ENCODE results near the gene MYPOP. TPM values are rescaled to one million over a fixed set of nuclear protein-coding genes. Genes with fewer than 3 reads are reported as not detected.

MYPOP gene, protein sequence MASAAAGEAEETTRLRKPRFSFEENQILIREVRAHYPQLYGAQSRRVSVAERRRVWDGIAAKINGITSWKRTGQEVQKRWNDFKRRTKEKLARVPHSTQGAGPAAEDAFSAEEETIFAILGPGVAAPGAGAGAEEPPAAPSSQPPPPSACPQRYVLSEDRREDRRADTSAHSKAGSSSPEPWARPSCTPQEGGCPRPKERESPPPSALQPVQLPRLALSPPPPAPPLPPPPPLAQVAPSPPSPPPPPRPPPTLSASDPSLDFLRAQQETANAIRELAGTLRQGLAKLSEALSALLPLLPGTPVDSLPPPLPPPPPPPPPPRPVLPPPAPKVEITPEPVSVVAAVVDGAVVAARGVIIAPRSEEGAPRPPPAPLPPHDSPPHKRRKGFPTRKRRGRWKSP
- total RNA-seq, result 1 to 10 TPM; 7.4 to 7.6 TPM

DNA sequence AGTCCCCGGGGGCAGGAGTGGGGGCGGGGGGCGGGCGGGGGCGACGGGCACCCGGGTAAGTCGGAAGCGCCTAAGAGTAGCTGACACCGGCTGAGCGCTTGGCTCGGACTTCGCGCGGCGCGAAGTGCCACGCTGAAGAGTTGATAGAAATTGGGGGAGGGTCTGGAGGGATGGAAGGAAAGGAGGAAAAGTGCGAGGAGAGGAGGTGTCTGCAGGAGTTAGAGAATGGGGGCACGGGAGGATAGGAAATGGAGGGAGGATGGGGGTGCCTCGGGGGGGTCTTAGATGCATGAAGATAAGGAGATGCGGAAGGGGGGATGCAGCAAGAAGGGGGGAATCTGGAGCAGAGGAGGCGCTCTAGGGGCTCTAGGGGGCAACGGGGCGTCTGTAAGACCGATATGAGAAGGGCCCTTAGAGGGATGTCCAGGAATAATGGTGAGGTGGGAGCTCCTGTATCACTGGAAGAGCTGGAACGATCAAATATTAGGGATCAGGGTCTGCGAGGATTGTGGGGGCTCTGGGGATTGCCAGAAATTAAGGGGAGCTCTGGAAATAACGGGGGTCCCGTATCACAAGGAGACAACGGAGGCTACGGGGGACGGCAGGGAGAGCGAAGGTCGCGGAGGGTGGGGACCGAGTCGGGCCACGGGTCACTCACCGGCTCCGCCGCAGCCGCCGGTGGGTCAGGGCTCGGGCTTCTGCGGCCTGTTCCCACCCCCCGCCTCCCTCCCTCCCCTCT, at the start of gene MYPOP:
Gene MYPOP (minus strand): TSS at position 702 of the 739 bp plus-strand sequence. CDS start 840 bp downstream, outside the sequence.
- peak within 1 kb of the TSS; percentile 94 for H3K4me3 Mint-ChIP-seq
- peaks cover 3% of the 10 kb centered on the region for H3K4me1 Mint-ChIP-seq
- peaks cover 28% of the 10 kb centered on the region for H3K36me3 Mint-ChIP-seq (ENCODE audit: low read depth)
- no peaks in the 10 kb centered on the region for H3K9me3 Mint-ChIP-seq
- no peak for ATAC-seq (replicated peaks)
- peak within 1 kb of the TSS; percentile 94 for H3K27ac Mint-ChIP-seq
- H3K27me3 Mint-ChIP-seq, result no peaks in the 10 kb centered on the region

DNA sequence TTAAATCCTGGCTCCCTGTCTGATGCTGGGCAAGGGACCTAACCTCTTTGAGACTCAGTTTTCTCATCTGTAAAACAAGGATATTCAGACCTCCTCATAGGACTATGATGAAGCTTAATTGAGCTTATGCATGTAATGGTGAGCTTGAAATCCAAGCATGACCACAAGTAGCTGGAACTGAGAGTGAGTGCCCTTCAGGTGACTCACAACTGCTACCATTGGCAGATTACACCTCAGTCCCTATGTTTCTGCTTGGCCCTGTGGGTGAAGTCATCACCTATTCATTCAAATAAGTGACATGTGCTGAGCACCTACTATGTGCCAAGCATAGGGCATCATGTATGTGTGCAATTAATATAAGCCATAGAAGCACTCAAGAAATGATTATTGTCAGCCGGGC, 45.5 kb upstream of the MYPOP start:
- H3K27ac Mint-ChIP-seq, result no peak overlapping the region
- H3K4me3 Mint-ChIP-seq, result no peak overlapping the region
- ATAC-seq (replicated peaks), result peak; percentile 29
- no peaks in the 10 kb centered on the region for H3K36me3 Mint-ChIP-seq (ENCODE audit: low read depth)
- no peaks in the 10 kb centered on the region for H3K4me1 Mint-ChIP-seq
- peaks cover 23% of the 10 kb centered on the region for H3K27me3 Mint-ChIP-seq
- H3K9me3 Mint-ChIP-seq, result no peaks in the 10 kb centered on the region

DNA sequence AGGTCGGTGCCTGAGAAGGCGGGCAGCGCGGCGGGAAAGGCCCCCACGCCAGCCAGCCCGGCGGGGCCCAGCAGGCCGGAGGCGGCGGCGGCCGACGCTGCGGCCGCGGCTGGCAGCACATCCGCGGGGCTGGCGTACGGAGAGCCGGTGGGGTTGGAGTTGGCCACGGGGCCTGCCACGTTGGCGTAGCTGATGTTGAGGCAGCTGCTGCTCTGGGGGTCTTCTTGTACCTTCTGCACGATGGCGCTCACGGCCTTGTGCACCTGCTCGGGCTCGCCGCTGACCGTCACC, 38.0 kb upstream of the MYPOP start:
- H3K4me1 Mint-ChIP-seq, result peaks cover 6% of the 10 kb centered on the region
- H3K27ac Mint-ChIP-seq, result no peak overlapping the region
- H3K9me3 Mint-ChIP-seq, result peaks cover 3% of the 10 kb centered on the region
- H3K27me3 Mint-ChIP-seq, result peaks cover 21% of the 10 kb centered on the region
- H3K4me3 Mint-ChIP-seq, result no peak overlapping the region
- no peaks in the 10 kb centered on the region for H3K36me3 Mint-ChIP-seq (ENCODE audit: low read depth)
- no peak for ATAC-seq (replicated peaks)

DNA sequence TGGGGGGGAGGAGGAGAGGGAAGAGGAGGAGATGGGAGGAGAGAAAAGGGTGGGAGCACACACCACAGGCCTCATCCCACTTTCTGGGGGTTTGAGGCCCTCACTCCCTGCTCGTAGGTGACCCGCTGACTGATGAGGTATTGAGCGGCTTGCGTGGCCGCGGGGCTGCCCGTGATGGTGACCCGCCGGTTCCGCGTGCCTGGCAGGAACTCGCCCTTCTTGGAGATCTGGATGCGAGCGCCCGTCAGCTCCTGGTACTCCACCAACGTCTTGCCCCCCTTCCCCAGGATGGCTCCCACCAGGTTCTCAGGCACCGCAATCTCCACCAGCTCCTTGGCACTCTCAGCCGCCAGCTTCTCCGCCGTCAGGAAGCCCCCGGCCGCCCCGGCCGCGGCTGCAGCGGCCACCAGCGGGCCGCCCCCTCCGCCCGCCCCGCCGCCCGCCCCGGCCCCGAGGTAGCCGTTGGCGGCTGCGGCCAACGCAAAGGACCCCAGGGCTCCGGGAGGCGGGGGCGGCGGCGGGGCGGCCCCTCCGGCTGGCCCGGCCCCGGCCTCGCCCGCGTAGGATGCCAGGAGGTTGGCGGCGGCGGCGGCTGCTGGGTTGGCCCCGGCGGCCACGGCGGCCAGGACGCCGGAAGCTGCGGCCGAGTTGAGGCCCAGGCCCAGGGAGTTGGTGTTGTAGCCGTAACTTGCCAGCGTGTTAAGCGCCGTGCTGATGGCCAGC, 37.5 kb upstream of the MYPOP start:
- Mint-ChIP-seq H3K4me1 (peaks cover 6% of the 10 kb centered on the region), H3K27ac (no peak overlapping the region), H3K36me3 (ENCODE audit: low read depth) (no peaks in the 10 kb centered on the region), H3K27me3 (peaks cover 24% of the 10 kb centered on the region), H3K9me3 (peaks cover 3% of the 10 kb centered on the region), H3K4me3 (no peak overlapping the region)
- no peak for ATAC-seq (replicated peaks)

DNA sequence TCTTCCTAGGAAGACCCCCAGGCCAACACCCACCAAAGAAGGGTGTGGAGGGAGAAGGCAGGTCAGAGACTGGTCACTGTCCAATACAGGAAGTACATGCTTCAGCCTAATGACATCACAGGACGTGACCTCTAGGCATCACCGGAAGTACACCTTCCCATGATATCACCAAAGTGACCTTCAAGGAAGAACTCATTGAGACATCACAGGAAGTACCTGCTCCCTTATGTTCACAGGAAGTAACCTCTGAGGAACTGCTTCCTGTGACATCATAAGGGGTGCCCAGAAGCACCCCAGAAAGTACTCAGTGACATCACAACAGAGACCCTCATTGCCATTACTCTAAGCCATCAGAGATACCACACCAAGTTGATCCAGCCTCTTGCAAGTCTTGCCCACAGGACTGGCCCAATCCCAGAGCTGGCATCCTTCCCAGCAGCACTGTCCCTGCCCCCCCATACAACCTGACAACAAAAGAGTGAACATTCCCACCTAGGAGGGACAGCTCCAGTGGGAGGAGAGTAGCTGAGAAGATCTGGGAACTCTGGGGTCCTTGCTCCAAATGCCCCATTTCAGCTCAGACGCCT, 36.4 kb upstream of the MYPOP start:
- Mint-ChIP-seq H3K36me3 (ENCODE audit: low read depth) (no peaks in the 10 kb centered on the region), H3K9me3 (peaks cover 3% of the 10 kb centered on the region), H3K27me3 (peaks cover 28% of the 10 kb centered on the region), H3K27ac (no peak overlapping the region), H3K4me1 (peaks cover 6% of the 10 kb centered on the region), H3K4me3 (no peak overlapping the region)
- no peak for ATAC-seq (replicated peaks)

DNA sequence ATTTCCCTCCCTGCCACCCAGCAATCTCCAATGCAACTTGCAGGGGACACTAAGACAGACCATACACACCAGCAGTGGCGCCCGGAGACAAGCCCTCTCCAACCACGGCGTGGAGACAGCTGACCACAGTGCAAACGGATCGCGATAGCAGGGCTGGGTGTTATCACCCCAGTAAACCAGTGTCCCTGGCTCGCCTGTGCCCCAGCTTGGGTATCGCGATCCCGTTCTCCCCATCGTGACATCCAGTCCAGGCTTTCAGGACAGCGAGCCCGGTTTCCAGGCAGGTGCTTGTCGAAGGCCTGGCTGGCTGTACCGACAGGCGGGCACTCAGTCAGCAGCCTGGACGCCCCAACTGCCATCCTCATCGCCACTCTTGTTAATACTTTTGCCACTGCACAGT, 32.9 kb upstream of the MYPOP start:
- peaks cover 40% of the 10 kb centered on the region for H3K27me3 Mint-ChIP-seq
- H3K4me3 Mint-ChIP-seq, result no peak overlapping the region
- H3K36me3 Mint-ChIP-seq (ENCODE audit: low read depth), result no peaks in the 10 kb centered on the region
- no peak overlapping the region for H3K27ac Mint-ChIP-seq
- no peak for ATAC-seq (replicated peaks)
- peaks cover 6% of the 10 kb centered on the region for H3K4me1 Mint-ChIP-seq
- H3K9me3 Mint-ChIP-seq, result peaks cover 3% of the 10 kb centered on the region

DNA sequence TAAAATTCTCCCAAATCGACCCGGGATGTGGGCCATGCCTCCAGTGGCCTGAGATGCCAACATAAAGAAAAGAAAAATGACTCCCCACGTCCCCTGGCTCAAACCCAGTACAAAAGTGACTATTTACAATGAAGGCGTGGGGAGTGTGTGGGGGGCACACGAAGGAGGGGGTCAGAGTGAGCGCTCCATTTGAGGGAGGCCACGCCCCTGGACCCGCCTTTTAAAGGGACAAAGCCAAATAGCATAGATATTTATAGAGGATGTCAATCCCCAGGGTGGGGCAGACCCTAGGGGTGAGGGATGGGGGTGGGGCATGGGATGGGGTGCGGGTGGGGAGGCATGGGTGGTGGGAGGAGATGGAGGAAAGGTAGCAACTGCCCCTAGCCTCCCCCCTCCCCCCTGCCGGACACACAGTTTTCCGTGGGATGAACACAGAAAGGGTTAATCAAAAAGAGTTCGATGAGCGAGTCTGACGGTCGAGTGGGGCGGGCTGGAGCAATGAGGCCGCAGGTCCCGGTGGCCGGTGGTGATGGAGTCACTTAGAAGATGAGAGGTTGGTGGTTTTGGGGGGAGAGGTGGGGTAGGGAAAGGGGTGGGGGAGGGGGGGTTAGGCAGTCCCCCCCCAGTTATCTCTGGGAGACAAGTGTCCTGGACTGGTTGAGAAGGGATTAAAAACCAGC, 32.3 kb upstream of the MYPOP start:
- no peak overlapping the region for H3K27ac Mint-ChIP-seq
- peaks cover 3% of the 10 kb centered on the region for H3K9me3 Mint-ChIP-seq
- H3K27me3 Mint-ChIP-seq, result peaks cover 41% of the 10 kb centered on the region
- no peak for ATAC-seq (replicated peaks)
- peaks cover 6% of the 10 kb centered on the region for H3K4me1 Mint-ChIP-seq
- no peaks in the 10 kb centered on the region for H3K36me3 Mint-ChIP-seq (ENCODE audit: low read depth)
- no peak overlapping the region for H3K4me3 Mint-ChIP-seq

DNA sequence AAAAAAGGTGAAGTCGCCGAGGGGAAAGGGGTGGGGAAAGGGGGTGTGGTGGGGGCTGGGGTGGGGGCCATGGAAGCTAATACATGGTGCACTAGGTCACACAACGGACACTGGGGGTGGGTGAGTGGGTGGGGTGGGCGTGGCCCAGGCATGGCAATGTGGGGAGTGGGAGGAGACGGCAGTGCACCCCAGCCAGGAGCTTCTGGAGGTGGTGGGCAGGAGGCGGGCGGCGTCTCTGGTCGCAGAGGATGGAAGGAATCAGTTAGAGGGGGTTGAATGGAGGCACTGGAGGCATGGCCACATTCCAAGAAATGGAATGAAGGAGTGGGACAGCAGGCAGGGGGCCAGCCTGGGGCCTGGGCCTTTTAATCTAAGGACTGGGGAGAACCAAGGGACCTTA, 31.3 kb upstream of the MYPOP start:
- Mint-ChIP-seq H3K4me1 (peaks cover 6% of the 10 kb centered on the region), H3K36me3 (ENCODE audit: low read depth) (no peaks in the 10 kb centered on the region), H3K9me3 (peaks cover under 1% of the 10 kb centered on the region), H3K27ac (no peak overlapping the region), H3K27me3 (peaks cover 37% of the 10 kb centered on the region), H3K4me3 (no peak overlapping the region)
- no peak for ATAC-seq (replicated peaks)

DNA sequence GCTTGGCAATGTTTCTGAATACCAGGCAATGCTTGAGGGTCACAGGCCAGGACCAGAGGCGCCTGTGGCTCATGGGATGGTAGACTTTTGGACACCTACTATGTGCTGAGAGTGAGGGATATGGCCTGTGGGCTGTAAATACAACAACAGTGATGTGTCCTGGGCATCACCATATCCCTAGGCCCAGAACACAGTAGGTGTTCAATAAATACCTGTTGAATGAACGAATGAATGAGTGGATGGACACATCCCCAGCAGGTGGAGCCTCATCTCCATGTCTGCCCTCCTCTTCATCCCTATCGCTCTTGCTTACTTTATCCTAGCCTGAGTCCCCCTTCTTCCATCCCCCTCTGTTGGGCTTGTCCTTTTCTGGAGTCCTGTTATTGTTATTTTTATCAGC, 28.6 kb upstream of the MYPOP start:
- Mint-ChIP-seq H3K27me3 (peaks cover 30% of the 10 kb centered on the region), H3K4me3 (no peak overlapping the region), H3K9me3 (no peaks in the 10 kb centered on the region), H3K4me1 (peaks cover 5% of the 10 kb centered on the region), H3K27ac (peak overlapping the region; percentile 9), H3K36me3 (ENCODE audit: low read depth) (no peaks in the 10 kb centered on the region)
- ATAC-seq (replicated peaks), result no peak

DNA sequence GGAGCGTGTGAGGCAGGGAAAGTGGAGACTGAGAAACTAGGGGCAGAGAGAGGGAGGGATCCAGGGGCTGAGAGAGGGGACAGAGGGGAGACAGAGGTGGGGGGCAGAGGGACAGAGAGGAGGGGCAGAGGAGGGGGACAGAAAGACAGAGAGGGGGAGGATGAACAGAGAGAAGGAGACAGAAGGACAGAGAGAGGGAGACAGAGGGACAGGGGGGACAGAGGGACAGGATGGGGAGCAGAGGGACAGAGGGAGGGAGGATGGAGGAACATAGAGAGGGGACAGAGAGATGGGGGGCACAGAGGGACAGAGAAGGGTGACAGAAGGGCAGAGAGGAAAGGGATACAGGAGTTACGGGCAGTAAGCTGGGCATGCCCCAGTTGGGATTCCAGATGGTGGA, 26.8 kb upstream of the MYPOP start:
- peaks cover 17% of the 10 kb centered on the region for H3K27me3 Mint-ChIP-seq
- no peak overlapping the region for H3K27ac Mint-ChIP-seq
- H3K9me3 Mint-ChIP-seq, result no peaks in the 10 kb centered on the region
- H3K36me3 Mint-ChIP-seq (ENCODE audit: low read depth), result no peaks in the 10 kb centered on the region
- no peak for ATAC-seq (replicated peaks)
- H3K4me3 Mint-ChIP-seq, result no peak overlapping the region
- peaks cover 5% of the 10 kb centered on the region for H3K4me1 Mint-ChIP-seq

DNA sequence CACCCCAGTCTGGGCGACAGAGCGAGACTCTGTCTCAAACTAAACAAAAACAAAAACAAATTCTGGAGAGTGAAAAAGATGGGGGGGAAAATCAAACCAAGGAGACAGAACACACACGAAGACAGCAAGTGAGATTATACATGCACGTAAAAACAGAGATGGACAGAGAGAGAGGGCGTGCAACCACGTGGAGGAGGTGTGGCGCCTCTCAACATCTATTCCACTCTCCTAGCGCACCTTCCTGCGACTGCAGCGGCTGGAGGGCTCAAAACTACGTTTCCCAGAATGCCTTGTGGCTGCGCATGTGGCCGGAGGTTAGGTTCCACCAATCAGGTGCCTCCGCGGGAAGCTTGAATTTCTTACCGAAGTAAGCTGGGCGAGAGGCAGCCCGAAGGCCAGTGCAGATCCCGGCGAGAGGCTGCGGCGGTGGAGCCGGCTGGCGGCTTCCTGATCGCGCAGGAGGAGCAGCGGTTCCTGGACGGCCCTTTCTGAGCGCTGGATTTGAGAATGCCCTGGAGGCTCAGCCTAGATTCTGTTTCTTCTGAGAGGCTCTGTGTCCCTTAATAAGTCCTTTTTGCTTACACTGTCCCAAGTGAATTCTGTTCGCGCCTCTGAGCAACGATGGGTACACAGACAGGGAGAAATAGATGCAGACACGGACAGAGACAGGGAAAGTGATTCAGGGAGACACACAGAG, 25.3 kb upstream of the MYPOP start:
- no peaks in the 10 kb centered on the region for H3K9me3 Mint-ChIP-seq
- H3K4me1 Mint-ChIP-seq, result peaks cover 5% of the 10 kb centered on the region
- peak overlapping the region; percentile 70 for H3K4me3 Mint-ChIP-seq
- peak overlapping the region; percentile 12 for H3K27ac Mint-ChIP-seq
- ATAC-seq (replicated peaks), result peak; percentile 99
- peaks cover 13% of the 10 kb centered on the region for H3K27me3 Mint-ChIP-seq
- H3K36me3 Mint-ChIP-seq (ENCODE audit: low read depth), result no peaks in the 10 kb centered on the region

DNA sequence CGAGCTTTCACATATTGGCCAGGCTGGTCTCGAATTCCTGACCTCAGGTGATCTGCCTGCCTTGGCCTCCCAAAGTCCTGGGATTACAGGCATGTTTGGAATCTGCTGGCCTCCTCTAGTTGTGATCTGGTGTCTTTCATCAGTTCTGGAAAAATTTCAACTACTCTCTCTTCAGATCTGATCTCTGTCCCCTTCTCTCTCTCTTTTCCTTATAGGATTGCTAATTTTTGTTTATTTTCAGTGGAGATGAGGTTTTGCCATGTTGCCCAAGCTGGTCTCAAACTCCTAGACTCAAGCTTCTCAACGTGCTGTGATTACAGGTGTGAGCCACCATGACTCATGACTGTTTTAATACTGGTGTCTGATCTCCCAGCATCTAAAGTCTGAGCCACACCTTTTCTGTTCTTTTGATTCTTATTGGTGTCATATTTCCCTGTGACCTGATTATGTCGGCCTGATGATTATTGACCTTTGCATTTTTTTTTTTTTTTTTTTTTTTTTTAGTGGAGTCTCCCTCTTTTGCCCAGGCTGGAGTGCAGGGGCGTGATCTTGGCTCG, 22.6 kb upstream of the MYPOP start:
- Mint-ChIP-seq H3K4me1 (peaks cover 5% of the 10 kb centered on the region), H3K27me3 (peaks cover 3% of the 10 kb centered on the region), H3K27ac (no peak overlapping the region), H3K9me3 (no peaks in the 10 kb centered on the region), H3K4me3 (no peak overlapping the region), H3K36me3 (ENCODE audit: low read depth) (no peaks in the 10 kb centered on the region)
- no peak for ATAC-seq (replicated peaks)

DNA sequence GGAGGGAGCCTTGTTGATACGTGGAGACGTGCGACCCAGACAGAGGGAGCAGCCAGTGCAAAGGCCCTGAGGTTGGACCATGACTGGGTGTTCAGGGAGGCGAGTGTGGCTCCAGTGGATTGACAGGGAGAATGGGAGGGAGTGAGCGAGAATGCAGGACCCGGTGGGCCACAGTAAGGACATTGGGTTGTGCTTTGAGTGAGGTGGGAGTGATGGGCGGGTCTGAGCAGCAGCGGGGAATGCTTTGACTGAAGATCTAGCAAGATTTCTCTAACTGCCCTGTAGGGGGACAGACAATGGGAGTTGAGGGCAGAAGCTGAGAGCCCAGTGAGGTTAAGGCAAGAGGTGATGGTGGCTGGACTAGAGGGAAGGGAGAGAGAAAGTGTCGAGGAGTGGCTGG, 19.9 kb upstream of the MYPOP start:
- peaks cover 7% of the 10 kb centered on the region for H3K27me3 Mint-ChIP-seq
- H3K4me3 Mint-ChIP-seq, result no peak overlapping the region
- H3K9me3 Mint-ChIP-seq, result no peaks in the 10 kb centered on the region
- H3K27ac Mint-ChIP-seq, result no peak overlapping the region
- H3K4me1 Mint-ChIP-seq, result no peaks in the 10 kb centered on the region
- peak; percentile 13 for ATAC-seq (replicated peaks)
- no peaks in the 10 kb centered on the region for H3K36me3 Mint-ChIP-seq (ENCODE audit: low read depth)

Data from activated T-helper 17 cell treated with anti-CD3 and anti-CD28 coated beads, Interleukin-2, amount 50 U/mL, for 72 hours (primary cell).